Right cardiac atrium (tissue), 5 donors: ENCODE results near the gene PCSK6. TPM values are rescaled to one million over a fixed set of nuclear protein-coding genes. Genes with fewer than 3 reads are reported as not detected.
"Not testable (repeated sequence)": the region's sequence is repeated elsewhere in the genome, so short reads cannot be mapped to it uniquely, and the experiment has no call there.

Experiments used
- ATAC-seq, 2 donors: fragments of 200-7000 bp; cut with Tn5 transposase; one replicate each; pipeline versions ENCODE4 v1.8.0 to v1.9.1; 2020; ENCODE audit warnings: moderate library complexity in 2 of 2, mild to moderate bottlenecking in 1 of 2
- DNase-seq, 3 donors: peaks; one replicate each; pipeline ENCODE4 v3.0.0-alpha.2; 2020
- H3K27ac ChIP-seq: one replicate; pipeline ENCODE4 v1.5.1; 2013; ENCODE audit warnings: mild to moderate bottlenecking, low read length, control low read depth, moderate library complexity
- H3K27me3 ChIP-seq: one replicate; pipeline ENCODE4 v1.6.1; 2013; ENCODE audit not compliant: control insufficient read depth, insufficient read depth
- H3K4me1 ChIP-seq: one replicate; pipeline ENCODE4 v1.6.1; 2013; ENCODE audit warnings: low read length; ENCODE audit not compliant: control insufficient read depth, insufficient read depth
- H3K4me3 ChIP-seq: one replicate; pipeline ENCODE4 v1.5.1; 2013; ENCODE audit warnings: low read length, control low read depth
- H3K9me3 ChIP-seq: one replicate; pipeline ENCODE4 v1.6.1; 2013; ENCODE audit warnings: low read length; ENCODE audit not compliant: control insufficient read depth
- WGBS: extraction: QIAGEN DNeasy Blood & Tissue Kit; methylation state at CpG from one replicate; pipeline ENCODE4 v1.1.7; 2013; 5-methylcytosine and 5-hydroxymethylcytosine counted together
- intact Hi-C, 4 donors: fragments of 100-400 bp; cut with DNase I; formaldehyde crosslinking; loops; one replicate each; pipeline versions ENCODE4 v1.11.0 to v1.14.0; 2022 to 2023
- polyA plus RNA-seq: library from polyadenylated mRNA; stranded (reverse); fragments of 200-250 nt; gene quantifications from one replicate; pipeline ENCODE4 v1.2.3, GENCODE V29; 2013
- total RNA-seq, 4 donors: library from RNA; stranded (reverse); fragmentation: NEBNext Ultra II Directional; extraction: Animal tissue kit (Norgen Biotek cat#: 25700); gene quantifications; one replicate each; pipeline ENCODE4 v1.2.1, GENCODE V29; 2021
- donor health status: healthy with polysubstance abuse.
- donor health status: DM: no; HTN: yes; CAD: no.
- donor health status: DM: no; HTN: no; CAD: no.
- donor health status: DM: no; HTN: yes; CAD: no; lungs with severe emphysema.
- donor health status: DM: yes; HTN: yes; CAD: no.

Gene PCSK6
- total and polyA plus RNA-seq, 5 donors, result 7.7 to 21.4 (median 14.2) TPM

- DNase-seq, result no peak
- ATAC-seq, result no peak
- Histone ChIP-seq H3K9me3 (no peaks in the 10 kb centered on the region), H3K4me3 (no peak overlapping the region), H3K27me3 (no peaks in the 10 kb centered on the region), H3K27ac (no peak overlapping the region), H3K4me1 (no peaks in the 10 kb centered on the region)
- intact Hi-C loops, result no loop called here
- WGBS, result 91% methylated on average over 13 of the region's 13 CpGs
These were observed 110.6 kb downstream of the PCSK6 start for GRCh38 chr15:101378879-101379278.

- ATAC-seq, result no peak
- Histone ChIP-seq H3K9me3 (no peaks in the 10 kb centered on the region), H3K4me1 (no peaks in the 10 kb centered on the region), H3K27ac (no peak overlapping the region), H3K4me3 (no peak overlapping the region), H3K27me3 (no peaks in the 10 kb centered on the region)
- DNase-seq, result peak in 1 of 3 donors; percentile 11
- 82% methylated on average over 10 of the region's 10 CpGs for WGBS
- intact Hi-C loops, result no loop called here
These were observed 111.2 kb downstream of the PCSK6 start for GRCh38 chr15:101378171-101378755.

GRCh38 chr15:101376615-101377395, 112.7 kb downstream of the PCSK6 start:
- ATAC-seq (no peak), DNase-seq (no peak)
- Histone ChIP-seq H3K4me3 (no peak overlapping the region), H3K9me3 (no peaks in the 10 kb centered on the region), H3K4me1 (no peaks in the 10 kb centered on the region), H3K27ac (no peak overlapping the region), H3K27me3 (no peaks in the 10 kb centered on the region)
- WGBS, result 84% methylated on average over 14 of the region's 14 CpGs
- intact Hi-C loops, result no loop called here

GRCh38 chr15:101375006-101375405, 114.5 kb downstream of the PCSK6 start:
- H3K9me3 ChIP-seq, H3K27me3 ChIP-seq, H3K27ac ChIP-seq, ATAC-seq, H3K4me3 ChIP-seq, DNase-seq, H3K4me1 ChIP-seq, intact Hi-C loops: not testable (repeated sequence)
- 83% methylated on average over 15 of the region's 15 CpGs for WGBS

- Histone ChIP-seq H3K9me3 (no peaks in the 10 kb centered on the region), H3K4me1 (no peaks in the 10 kb centered on the region), H3K4me3 (no peak overlapping the region), H3K27ac (no peak overlapping the region), H3K27me3 (no peaks in the 10 kb centered on the region)
- DNase-seq, result no peak
- WGBS, result 93% methylated on average over 6 of the region's 6 CpGs
- no peak for ATAC-seq
- intact Hi-C loops, result no loop called here
These were observed 115.2 kb downstream of the PCSK6 start for GRCh38 chr15:101374326-101374725.

GRCh38 chr15:101373577-101373976, 115.9 kb downstream of the PCSK6 start:
- Histone ChIP-seq H3K4me1 (no peaks in the 10 kb centered on the region), H3K9me3 (no peaks in the 10 kb centered on the region), H3K27me3 (no peaks in the 10 kb centered on the region), H3K27ac (no peak overlapping the region), H3K4me3 (no peak overlapping the region)
- DNase-seq, result no peak
- no peak for ATAC-seq
- intact Hi-C loops, result no loop called here
- WGBS, result 39% methylated on average over 3 of the region's 3 CpGs

- WGBS, result 70% methylated on average over 11 of the region's 11 CpGs
- no peak overlapping the region for H3K27ac ChIP-seq
- intact Hi-C loops, result no loop called here
- H3K27me3 ChIP-seq, result no peaks in the 10 kb centered on the region
- H3K9me3 ChIP-seq, result no peaks in the 10 kb centered on the region
- no peak overlapping the region for H3K4me3 ChIP-seq
- DNase-seq (peak in 1 of 3 donors; percentile 6), ATAC-seq (no peak)
- H3K4me1 ChIP-seq, result no peaks in the 10 kb centered on the region
These were observed 116.5 kb downstream of the PCSK6 start for GRCh38 chr15:101372960-101373525.

- DNase-seq, result no peak
- intact Hi-C loops, result no loop called here
These were observed 117.3 kb downstream of the PCSK6 start for GRCh38 chr15:101372149-101372577.

GRCh38 chr15:101371519-101371918, 118.0 kb downstream of the PCSK6 start:
- ATAC-seq (no peak), DNase-seq (no peak)
- Histone ChIP-seq H3K9me3 (no peaks in the 10 kb centered on the region), H3K4me1 (no peaks in the 10 kb centered on the region), H3K27me3 (no peaks in the 10 kb centered on the region), H3K27ac (no peak overlapping the region), H3K4me3 (no peak overlapping the region)
- 93% methylated on average over 11 of the region's 11 CpGs for WGBS
- intact Hi-C loops, result no loop called here

More at GRCh38 chr15:101372149-101372577, 117.3 kb downstream of the PCSK6 start:
- Histone ChIP-seq H3K4me1 (no peaks in the 10 kb centered on the region), H3K27me3 (no peaks in the 10 kb centered on the region), H3K4me3 (no peak overlapping the region), H3K9me3 (no peaks in the 10 kb centered on the region), H3K27ac (peak overlapping the region; percentile 10)
- 57% methylated on average over 13 of the region's 13 CpGs for WGBS
- ATAC-seq, result peak in 1 of 2 donors; percentile 45

- no peaks in the 10 kb centered on the region for H3K9me3 ChIP-seq
- WGBS, result 93% methylated on average over 7 of the region's 7 CpGs
These were observed 118.4 kb downstream of the PCSK6 start for GRCh38 chr15:101371081-101371480.

GRCh38 chr15:101370330-101371024, 119.0 kb downstream of the PCSK6 start:
- H3K9me3 ChIP-seq, result no peaks in the 10 kb centered on the region
- H3K4me3 ChIP-seq, result no peak overlapping the region
- H3K4me1 ChIP-seq, result no peaks in the 10 kb centered on the region
- no peak overlapping the region for H3K27ac ChIP-seq
- DNase-seq (no peak), ATAC-seq (no peak)
- intact Hi-C loops, result no loop called here
- 95% methylated on average over 26 of the region's 26 CpGs for WGBS
- no peaks in the 10 kb centered on the region for H3K27me3 ChIP-seq

More at GRCh38 chr15:101371081-101371480, 118.4 kb downstream of the PCSK6 start:
- intact Hi-C loops, result no loop called here
- no peak for DNase-seq
- ATAC-seq, result no peak
- no peaks in the 10 kb centered on the region for H3K4me1 ChIP-seq
- H3K4me3 ChIP-seq, result no peak overlapping the region
- H3K27ac ChIP-seq, result no peak overlapping the region
- H3K27me3 ChIP-seq, result no peaks in the 10 kb centered on the region
